Endothelial cell of umbilical vein (primary cell): ENCODE measurements around the gene FOXRED2. TPM values are rescaled to one million over a fixed set of nuclear protein-coding genes. Genes with fewer than 3 reads are reported as not detected.

Experiments used
- BruUV-seq: library from RNA; stranded (reverse); fragments of 400-500 nt; replicated peaks from 2 replicates; lab custom pipeline; 2021; lab: Mats Ljungman, UMichigan
- CTCF ChIA-PET: fragments of 300-600, 350-600 bp; sonication (Branson Sonifier 250); formaldehyde crosslinking; loops from one replicate; lab custom pipeline; 2021; ENCODE audit warnings: antibody characterized with exemption, inconsistent platforms; lab: Charles Lee
- POLR2A ChIA-PET: fragments of 300-600, 350-600 bp; sonication (Branson Sonifier 250); formaldehyde crosslinking; loops from one replicate; lab custom pipeline; 2021; ENCODE audit warnings: antibody characterized with exemption, inconsistent platforms; lab: Charles Lee
- DNase-seq: peaks from one replicate; pipeline ENCODE4 v3.0.0-alpha.2; 2011; ENCODE audit warnings: low read depth, low spot score
- FAIRE-seq: peaks from 2 replicates; lab custom pipeline; 2011; peaks lifted over from hg19 to GRCh38; lab: Jason Lieb, UNC
- H2AFZ ChIP-seq: 2 replicates; pipeline ENCODE4 v1.6.0; 2012; ENCODE audit warnings: low read depth, low read length, control low read depth, inconsistent platforms
- H3K27ac ChIP-seq: 2 replicates; pipeline ENCODE4 v1.5.1; 2011; ENCODE audit warnings: low read depth, mild to moderate bottlenecking, control low read depth, low read length, moderate library complexity; ENCODE audit not compliant: insufficient read depth
- H3K27me3 ChIP-seq, 2 experiments: 2 replicates each; pipeline versions ENCODE4 v1.6.0 to v1.6.1; 2011; ENCODE audit warnings: low read length in 2 of 2, mixed read lengths in 1 of 2; ENCODE audit not compliant: control insufficient read depth in 2 of 2, insufficient read depth in 2 of 2
- H3K36me3 ChIP-seq, 2 experiments: 2 replicates in 1 of 2; 3 replicates in 1 of 2; pipeline ENCODE4 v1.5.1; 2011; ENCODE audit warnings: low read length in 2 of 2, mild to moderate bottlenecking in 1 of 2, moderate library complexity in 1 of 2; ENCODE audit not compliant: control insufficient read depth in 2 of 2, insufficient read depth in 2 of 2; ENCODE audit errors: extremely low read depth in 1 of 2
- H3K4me1 ChIP-seq: 3 replicates; pipeline ENCODE4 v1.5.1; 2011; ENCODE audit warnings: mild to moderate bottlenecking, low read length; ENCODE audit not compliant: control insufficient read depth, insufficient read depth; ENCODE audit errors: extremely low read depth
- H3K4me2 ChIP-seq: 2 replicates; pipeline ENCODE4 v1.6.1; 2011; ENCODE audit warnings: low read length, control low read depth, mixed read lengths; ENCODE audit not compliant: insufficient read depth
- H3K4me3 ChIP-seq, 3 experiments: fragments of 200-600 bp in 1 of 3; sonication (generic), shearing (Covaris generic) in 1 of 3; replicated peaks in 1 of 3; 2 replicates each; pipeline ENCODE4 v1.5.1; 2011 to 2016; ENCODE audit warnings: control low read depth in 3 of 3, low read length in 3 of 3, mild to moderate bottlenecking in 2 of 3, inconsistent platforms in 1 of 3, low read depth in 1 of 3, moderate library complexity in 1 of 3; ENCODE audit not compliant: insufficient read depth in 1 of 3
- H3K79me2 ChIP-seq: 2 replicates; pipeline ENCODE4 v1.6.0; 2012; ENCODE audit warnings: low read length, inconsistent platforms; ENCODE audit not compliant: control insufficient read depth, insufficient read depth
- H3K9ac ChIP-seq: replicated peaks from 2 replicates; pipeline ENCODE3; 2011; ENCODE audit warnings: low read length, control low read depth; ENCODE audit not compliant: insufficient read depth; ENCODE audit errors: extremely low read depth
- H3K9me1 ChIP-seq: replicated peaks from 3 replicates; pipeline ENCODE4 v1.6.0; 2011; ENCODE audit warnings: mild to moderate bottlenecking, low read length; ENCODE audit not compliant: control insufficient read depth, insufficient read depth; ENCODE audit errors: extremely low read depth
- H3K9me3 ChIP-seq: replicated peaks from 2 replicates; pipeline ENCODE4 v1.5.1; 2012; ENCODE audit warnings: low read length, inconsistent platforms; ENCODE audit not compliant: control insufficient read depth, insufficient read depth
- H4K20me1 ChIP-seq: replicated peaks from 2 replicates; pipeline ENCODE3; 2011; ENCODE audit warnings: mild to moderate bottlenecking, low read length; ENCODE audit not compliant: control insufficient read depth, insufficient read depth; ENCODE audit errors: extremely low read depth
- EZH2 ChIP-seq: IDR thresholded peaks from 2 replicates; pipeline ENCODE4 v1.6.1; 2012; ENCODE audit warnings: borderline replicate concordance, low read depth, mild to moderate bottlenecking, moderate library complexity, low read length, inconsistent platforms; ENCODE audit not compliant: severe bottlenecking
- JUN ChIP-seq: IDR thresholded peaks from 2 replicates; pipeline ENCODE4 v1.6.1; 2011; ENCODE audit warnings: borderline replicate concordance, low read depth; ENCODE audit not compliant: insufficient read length, insufficient read depth
- MAX ChIP-seq: IDR thresholded peaks from 2 replicates; pipeline ENCODE4 v1.6.1; 2011; ENCODE audit not compliant: insufficient read depth, insufficient read length
- dilution Hi-C: fragments of 300-500 bp; cut with MboI; formaldehyde crosslinking; loops from one replicate; pipeline ENCODE4 v1.15.0; 2019; ENCODE audit warnings: low sequenced_read_pairs; ENCODE audit not compliant: extremely low pct_ligation_motif_present
- intact Hi-C: fragments of 100-400 bp; cut with micrococcal nuclease; formaldehyde crosslinking; loops from one replicate; pipeline ENCODE4 v1.10.0; 2022
- polyA plus RNA-seq, 4 experiments: library from polyadenylated mRNA; depleted of rRNA in 3 of 4; stranded (reverse) in 3 of 4; unstranded in 1 of 4; fragments of >200 nt; gene quantifications; 2 replicates each; pipeline versions ENCODE4 v1.2.1 to v1.2.3, GENCODE V29; 2011 to 2012; ENCODE audit warnings: missing spikeins in 1 of 4
- total RNA-seq: library from RNA; stranded (reverse); gene quantifications from 2 replicates; pipeline ENCODE4 v1.2.3, GENCODE V29; 2021
- TF ChIP-seq, protein P1 (sequence below), 2 donors: IDR thresholded peaks; 1 replicate in 1 of 2; 2 replicates in 1 of 2; pipeline ENCODE4 v1.5.1; 2011; ENCODE audit warnings: low read length in 2 of 2, mild to moderate bottlenecking in 2 of 2, moderate library complexity in 2 of 2, control low read depth in 1 of 2, inconsistent platforms in 1 of 2, low read depth in 1 of 2; ENCODE audit not compliant: insufficient read depth in 1 of 2; ENCODE audit errors: extremely low read depth in 1 of 2

FOXRED2 gene
- total and polyA plus RNA-seq, 2 donors (not counting 3 experiments of a cell fraction or from before 2014, with no cell fraction given), result 8.4 to 20.4 TPM

DNA sequence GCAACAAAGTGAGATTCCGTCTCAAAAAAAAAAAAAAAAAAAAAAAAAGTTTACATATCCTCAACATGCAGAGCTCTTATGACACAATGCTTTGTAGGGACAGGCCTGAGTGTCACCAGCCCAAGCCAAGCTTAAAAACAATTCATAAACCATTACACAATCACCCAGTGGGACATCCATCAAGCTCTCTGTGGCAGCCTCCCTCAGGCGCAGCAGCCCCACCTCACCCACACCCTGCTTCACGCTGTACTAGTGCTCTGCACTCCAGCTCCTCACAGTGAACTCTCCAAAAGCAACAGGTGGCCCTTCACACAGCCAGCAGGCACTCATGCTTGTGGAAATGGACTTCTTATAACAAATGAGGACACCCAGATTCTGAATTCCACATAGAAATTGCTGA is 3.5 kb upstream of the FOXRED2 start:
- no peak overlapping the region for H2AFZ ChIP-seq
- POLR2A ChIA-PET, result interaction anchor here (0.6 to 1.3 kb wide), 2 partner anchors 19 to 293 kb away, joined by 3 to 5 read pairs; partner anchors contain the start of gene EIF3D
- peaks cover 25 to 33% of the 10 kb centered on the region in 2 experiments for H3K36me3 ChIP-seq
- no peak overlapping the region for H3K4me2 ChIP-seq
- no peak overlapping the region for H3K27ac ChIP-seq
- BruUV-seq, result no TSS peak
- DNase-seq (no peak), FAIRE-seq (no peak)
- H3K4me1 ChIP-seq, result peaks cover 10% of the 10 kb centered on the region
- no peaks in the 10 kb centered on the region for H3K9me1 ChIP-seq
- no peaks in the 10 kb centered on the region for H3K79me2 ChIP-seq
- no peak for TF ChIP-seq JUN
- no peak for TF ChIP-seq MAX
- TF ChIP-seq, protein P1, sequence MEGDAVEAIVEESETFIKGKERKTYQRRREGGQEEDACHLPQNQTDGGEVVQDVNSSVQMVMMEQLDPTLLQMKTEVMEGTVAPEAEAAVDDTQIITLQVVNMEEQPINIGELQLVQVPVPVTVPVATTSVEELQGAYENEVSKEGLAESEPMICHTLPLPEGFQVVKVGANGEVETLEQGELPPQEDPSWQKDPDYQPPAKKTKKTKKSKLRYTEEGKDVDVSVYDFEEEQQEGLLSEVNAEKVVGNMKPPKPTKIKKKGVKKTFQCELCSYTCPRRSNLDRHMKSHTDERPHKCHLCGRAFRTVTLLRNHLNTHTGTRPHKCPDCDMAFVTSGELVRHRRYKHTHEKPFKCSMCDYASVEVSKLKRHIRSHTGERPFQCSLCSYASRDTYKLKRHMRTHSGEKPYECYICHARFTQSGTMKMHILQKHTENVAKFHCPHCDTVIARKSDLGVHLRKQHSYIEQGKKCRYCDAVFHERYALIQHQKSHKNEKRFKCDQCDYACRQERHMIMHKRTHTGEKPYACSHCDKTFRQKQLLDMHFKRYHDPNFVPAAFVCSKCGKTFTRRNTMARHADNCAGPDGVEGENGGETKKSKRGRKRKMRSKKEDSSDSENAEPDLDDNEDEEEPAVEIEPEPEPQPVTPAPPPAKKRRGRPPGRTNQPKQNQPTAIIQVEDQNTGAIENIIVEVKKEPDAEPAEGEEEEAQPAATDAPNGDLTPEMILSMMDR (IDR thresholded peaks at IDR 0.05; ENCODE audit: extremely low read depth in 1 of 2, insufficient read depth in 1 of 2, low read depth in 1 of 2, low read length in 2 of 2), result no peak
- TF ChIP-seq EZH2, result no peak
- H3K9me3 ChIP-seq, result no peaks in the 10 kb centered on the region
- dilution Hi-C loops (no loop called here), intact Hi-C loops (no loop called here)
- CTCF ChIA-PET, result interaction anchor here (0.6 to 1.7 kb wide), 11 partner anchors 9 to 264 kb away, joined by 3 to 13 read pairs (median 4); partner anchors contain the start of gene EIF3D
- H4K20me1 ChIP-seq, result no peaks in the 10 kb centered on the region
- no peak overlapping the region for H3K9ac ChIP-seq
- no peaks in the 10 kb centered on the region for H3K27me3 ChIP-seq
- H3K4me3 ChIP-seq, result no peak overlapping the region
